Measurements from ENCODE around the gene TOMM5. TPM values are rescaled to one million over a fixed set of nuclear protein-coding genes. Genes with fewer than 3 reads are reported as not detected.

Gene TOMM5
- total and polyA plus RNA-seq, 7 donors, result 69.2 to 173 (median 138) TPM

- H3K4me3 ChIP-seq, result no peak overlapping the region
- H3K27ac ChIP-seq, result no peak overlapping the region
- TF ChIP-seq EP300 (IDR thresholded peaks at IDR 0.05), result no peak
- TF ChIP-seq POLR2AphosphoS5 (IDR thresholded peaks at IDR 0.05), result no peak
- TF ChIP-seq POLR2A (IDR thresholded peaks at IDR 0.05), result no peak
- no peak for TF ChIP-seq CTCF (IDR thresholded peaks at IDR 0.05)
- no peak for DNase-seq
- 62 to 71% methylated on average over 1 of the region's 1 CpG for WGBS, 2 donors
- H3K9me3 ChIP-seq, result no peaks in the 10 kb centered on the region
- peaks cover 7 to 38% (median 14%) of the 10 kb centered on the region in 4 donors for H3K36me3 ChIP-seq
- H3K4me1 ChIP-seq, result no peaks in the 10 kb centered on the region
- intact Hi-C loops (cut with DNase I), result no loop called here
- no peaks in the 10 kb centered on the region for H3K27me3 ChIP-seq
These were observed 49.5 kb downstream of the TOMM5 start for GRCh38 chr9:37542895-37543294.

- peaks cover 7 to 42% (median 16%) of the 10 kb centered on the region in 4 donors for H3K36me3 ChIP-seq
- intact Hi-C loops (cut with DNase I), result no loop called here
- H3K27ac ChIP-seq, result no peak overlapping the region
- no peak for TF ChIP-seq POLR2A (IDR thresholded peaks at IDR 0.05)
- TF ChIP-seq CTCF (IDR thresholded peaks at IDR 0.05), result no peak
- no peak for TF ChIP-seq POLR2AphosphoS5 (IDR thresholded peaks at IDR 0.05)
- no peak for TF ChIP-seq EP300 (IDR thresholded peaks at IDR 0.05)
- no peaks in the 10 kb centered on the region for H3K9me3 ChIP-seq
- H3K4me3 ChIP-seq, result no peak overlapping the region
- no peak for DNase-seq
- no peaks in the 10 kb centered on the region for H3K4me1 ChIP-seq
- no peaks in the 10 kb centered on the region for H3K27me3 ChIP-seq
- WGBS, 2 donors, result 95 to 98% methylated on average over 6 of the region's 6 CpGs
These were observed 49.9 kb downstream of the TOMM5 start for GRCh38 chr9:37542488-37542887.

GRCh38 chr9:37541465-37541864, 50.9 kb downstream of the TOMM5 start:
- Histone ChIP-seq H3K27ac (no peak overlapping the region), H3K27me3 (no peaks in the 10 kb centered on the region), H3K36me3 (peaks cover 12 to 53% (median 21%) of the 10 kb centered on the region in 4 donors), H3K4me1 (no peaks in the 10 kb centered on the region), H3K4me3 (no peak overlapping the region), H3K9me3 (no peaks in the 10 kb centered on the region)
- intact Hi-C loops (cut with DNase I), result no loop called here
- no peak for DNase-seq
- TF ChIP-seq CTCF (IDR thresholded peaks at IDR 0.05), result no peak
- TF ChIP-seq EP300 (IDR thresholded peaks at IDR 0.05), result no peak
- no peak for TF ChIP-seq POLR2A (IDR thresholded peaks at IDR 0.05)
- no peak for TF ChIP-seq POLR2AphosphoS5 (IDR thresholded peaks at IDR 0.05)
- WGBS, 2 donors, result 97 to 98% methylated on average over 8 of the region's 8 CpGs

GRCh38 chr9:37540634-37541033, 51.8 kb downstream of the TOMM5 start:
- H3K36me3 ChIP-seq, result peaks cover 12 to 61% (median 22%) of the 10 kb centered on the region in 4 donors
- intact Hi-C loops (cut with DNase I), result no loop called here

More at GRCh38 chr9:37540634-37541033, 51.8 kb downstream of the TOMM5 start:
- Histone ChIP-seq H3K9me3 (no peaks in the 10 kb centered on the region), H3K4me3 (no peak overlapping the region), H3K27ac (no peak overlapping the region), H3K27me3 (no peaks in the 10 kb centered on the region), H3K4me1 (no peaks in the 10 kb centered on the region)
- DNase-seq, result no peak
- TF ChIP-seq CTCF (IDR thresholded peaks at IDR 0.05) (no peak), POLR2AphosphoS5 (IDR thresholded peaks at IDR 0.05) (no peak), EP300 (IDR thresholded peaks at IDR 0.05) (no peak), POLR2A (IDR thresholded peaks at IDR 0.05) (no peak)
- WGBS, 2 donors, result 24 to 75% methylated on average over 3 of the region's 3 CpGs

Data from sigmoid colon (tissue), 7 donors.